IPS DF 6.9 (cell line): Measurements from ENCODE around the gene ABHD10.

Experiments used
- DNase-seq: peaks from one replicate; pipeline ENCODE4 v3.0.0-alpha.2; 2013; ENCODE audit warnings: low read depth, low spot score
- H3K27ac ChIP-seq: one replicate; pipeline ENCODE4 v1.5.1; 2013; ENCODE audit warnings: low read length, control low read depth
- H3K27me3 ChIP-seq: 2 replicates; pipeline ENCODE4 v1.6.1; 2013; ENCODE audit warnings: mild to moderate bottlenecking, low read length; ENCODE audit not compliant: control insufficient read depth, insufficient read depth
- H3K36me3 ChIP-seq: 2 replicates; pipeline ENCODE4 v1.6.1; 2013; ENCODE audit warnings: low read length; ENCODE audit not compliant: control insufficient read depth, insufficient read depth
- H3K4me1 ChIP-seq: 2 replicates; pipeline ENCODE4 v1.6.1; 2013; ENCODE audit warnings: low read length; ENCODE audit not compliant: control insufficient read depth, insufficient read depth
- H3K4me3 ChIP-seq: 2 replicates; pipeline ENCODE4 v1.5.1; 2013; ENCODE audit warnings: mild to moderate bottlenecking, low read length
- H3K9me3 ChIP-seq: 2 replicates; pipeline ENCODE4 v1.6.1; 2013; ENCODE audit warnings: low read length, inconsistent platforms; ENCODE audit not compliant: control insufficient read depth, insufficient read depth
- WGBS: extraction: QIAGEN DNeasy Blood & Tissue Kit; methylation state at CpG from one replicate; pipeline ENCODE4 v1.1.7; 2013; ENCODE audit warnings: mixed read lengths, missing lambda C conversion rate; ENCODE audit not compliant: insufficient read length, insufficient coverage; 5-methylcytosine and 5-hydroxymethylcytosine counted together

The ABHD10 gene

DNA sequence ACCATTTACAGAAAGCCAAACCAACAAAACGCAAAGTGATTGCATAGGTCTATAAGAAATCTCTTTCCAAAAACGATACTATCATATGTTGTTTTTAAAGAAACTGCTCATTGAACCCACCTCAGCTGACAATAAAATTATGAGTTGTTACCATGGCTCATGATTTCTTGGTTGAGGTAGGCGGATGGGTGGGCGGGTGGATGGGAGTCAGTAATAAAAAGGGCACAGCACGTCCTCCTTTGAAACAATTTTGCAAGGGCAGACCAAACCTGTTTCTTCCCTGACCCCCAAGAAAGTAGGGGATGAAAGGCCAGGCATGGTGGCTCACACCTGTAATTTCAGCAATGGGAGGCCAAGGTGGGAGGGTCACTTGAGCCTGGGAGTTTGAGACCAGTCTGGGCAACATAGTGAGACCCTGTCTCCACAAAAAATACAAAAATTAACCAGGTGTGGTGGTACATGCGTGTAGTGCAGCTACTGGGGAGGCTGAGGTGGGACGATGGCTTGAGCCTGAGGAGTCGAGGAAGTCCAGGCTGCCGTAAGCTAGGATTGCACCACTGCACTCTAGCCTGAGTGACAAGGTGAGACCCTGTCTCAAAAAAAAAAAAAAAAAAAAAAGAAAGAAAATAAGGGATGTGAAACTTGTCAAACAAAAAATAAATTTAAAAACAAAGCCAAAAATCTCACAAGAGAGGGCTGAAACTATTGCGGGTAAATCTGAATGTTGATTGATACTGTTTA, 2.1 kb downstream of the ABHD10 start:
- H3K4me3 ChIP-seq = no peak overlapping the region
- no CpG with 5 or more reads among the region's 10 CpGs for WGBS
- no peaks in the 10 kb centered on the region for H3K27me3 ChIP-seq
- no peak overlapping the region for H3K27ac ChIP-seq
- H3K36me3 ChIP-seq = no peaks in the 10 kb centered on the region
- H3K9me3 ChIP-seq = no peaks in the 10 kb centered on the region
- no peak for DNase-seq
- no peaks in the 10 kb centered on the region for H3K4me1 ChIP-seq

DNA sequence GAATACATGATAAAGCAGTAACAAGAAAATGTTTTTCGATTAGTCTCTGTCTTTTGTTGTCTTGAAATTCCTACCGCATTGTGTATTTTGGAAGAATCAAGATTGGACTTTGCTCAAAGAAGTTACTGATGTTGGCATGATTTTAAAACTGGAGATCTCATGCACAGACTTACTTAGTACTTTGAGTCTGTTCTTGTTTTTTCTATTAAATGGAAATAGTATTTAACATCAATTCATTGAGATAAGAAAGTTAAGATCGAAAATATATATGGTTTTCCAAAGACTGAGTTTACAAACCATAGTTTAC, 2.6 kb downstream of the ABHD10 start:
- Histone ChIP-seq H3K27ac (no peak overlapping the region), H3K36me3 (no peaks in the 10 kb centered on the region), H3K9me3 (no peaks in the 10 kb centered on the region), H3K27me3 (no peaks in the 10 kb centered on the region), H3K4me1 (no peaks in the 10 kb centered on the region), H3K4me3 (no peak overlapping the region)
- no CpG with 5 or more reads among the region's 3 CpGs for WGBS
- DNase-seq = no peak

DNA sequence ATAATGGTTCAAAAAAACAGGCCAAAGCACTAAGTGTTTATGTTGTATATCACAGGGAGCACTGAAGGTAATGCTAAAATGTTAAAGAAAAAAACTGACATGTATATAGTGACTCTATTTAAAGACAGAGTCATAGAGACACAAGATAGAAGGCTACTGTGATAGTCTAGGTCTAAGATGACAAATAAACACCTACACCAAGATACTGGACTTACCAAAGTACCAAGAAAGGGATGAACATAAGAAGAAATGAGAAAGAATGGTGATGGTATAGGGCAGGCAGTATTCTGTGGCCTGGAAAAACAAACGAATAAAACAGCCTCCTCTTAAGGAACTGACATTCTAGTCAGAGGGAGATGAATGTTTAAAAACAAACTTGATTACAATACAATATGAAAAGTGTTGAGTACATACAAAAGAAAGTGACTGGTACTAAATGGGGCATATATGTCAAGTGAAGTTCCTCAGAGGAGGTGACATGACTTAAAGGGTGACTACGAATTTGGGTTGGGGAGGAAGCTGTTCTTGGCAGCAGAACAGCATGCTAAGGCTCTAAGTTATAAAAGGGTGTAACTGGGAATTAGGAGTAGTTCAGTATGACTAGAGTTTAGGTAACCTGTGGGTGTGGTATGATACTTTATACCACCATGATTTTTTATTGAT, 5.9 kb downstream of the ABHD10 start:
- WGBS = no CpG with 5 or more reads among the region's 2 CpGs
- H3K36me3 ChIP-seq = no peaks in the 10 kb centered on the region

DNA sequence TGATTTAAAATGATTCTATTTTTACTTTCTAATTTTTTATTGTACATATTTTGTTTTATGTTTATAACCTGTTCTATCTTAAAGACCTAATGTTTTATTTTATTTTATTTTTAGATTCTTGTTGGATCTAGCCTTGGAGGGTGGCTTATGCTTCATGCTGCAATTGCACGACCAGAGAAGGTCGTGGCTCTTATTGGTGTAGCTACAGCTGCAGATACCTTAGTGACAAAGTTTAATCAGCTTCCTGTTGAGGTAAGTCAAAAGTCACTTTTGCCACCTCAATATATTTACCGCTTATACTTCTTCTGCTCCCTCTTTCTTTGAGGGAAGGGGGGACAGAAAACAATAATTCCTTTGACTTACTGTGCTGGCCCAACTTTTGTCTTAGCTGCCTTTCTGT, 8.0 kb downstream of the ABHD10 start:
- no peak for DNase-seq
- Histone ChIP-seq H3K9me3 (no peaks in the 10 kb centered on the region), H3K4me1 (no peaks in the 10 kb centered on the region), H3K4me3 (no peak overlapping the region), H3K27me3 (no peaks in the 10 kb centered on the region), H3K27ac (no peak overlapping the region), H3K36me3 (peaks cover 3% of the 10 kb centered on the region; the same call in 1 of the 2 replicates)
- WGBS = no CpG with 5 or more reads among the region's 3 CpGs

More for the DNA sequence above, 5.9 kb downstream of the ABHD10 start:
- no peak overlapping the region for H3K4me3 ChIP-seq
- no peak for DNase-seq
- no peaks in the 10 kb centered on the region for H3K27me3 ChIP-seq
- H3K4me1 ChIP-seq = no peaks in the 10 kb centered on the region
- no peaks in the 10 kb centered on the region for H3K9me3 ChIP-seq
- H3K27ac ChIP-seq = no peak overlapping the region

DNA sequence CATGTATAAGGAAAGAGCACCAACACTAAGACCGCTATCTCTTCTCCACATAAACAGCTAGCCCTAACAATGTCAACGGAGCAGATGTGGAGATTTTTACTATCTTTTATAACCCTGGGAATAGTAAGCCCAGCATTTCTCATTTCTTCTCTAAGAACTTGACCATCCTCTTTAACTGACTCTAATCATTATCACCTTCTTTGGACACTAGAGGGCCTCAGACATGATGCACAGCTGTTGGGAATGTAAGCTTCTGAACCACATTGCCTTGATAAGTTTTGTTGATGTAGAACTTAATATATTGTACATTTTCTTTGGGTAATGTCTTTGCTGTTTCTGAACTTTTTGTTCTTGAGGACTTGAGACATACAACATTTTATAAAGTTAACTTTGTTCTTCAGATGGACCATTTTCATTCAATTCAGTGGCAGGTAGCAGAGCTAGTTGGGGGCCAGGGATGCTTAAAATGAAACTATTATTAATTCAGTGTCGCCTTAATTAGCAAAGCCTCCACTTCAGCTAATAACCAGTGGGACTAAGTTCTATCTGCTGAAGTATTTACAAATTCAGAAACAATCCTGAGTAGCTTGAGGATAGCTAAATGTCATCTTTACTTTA, 10.3 kb downstream of the ABHD10 start:
- Histone ChIP-seq H3K9me3 (no peaks in the 10 kb centered on the region), H3K27me3 (no peaks in the 10 kb centered on the region), H3K36me3 (peaks cover 3% of the 10 kb centered on the region; the same call in 1 of the 2 replicates), H3K4me1 (no peaks in the 10 kb centered on the region), H3K27ac (no peak overlapping the region), H3K4me3 (no peak overlapping the region)
- WGBS = no CpG with 5 or more reads among the region's 3 CpGs
- DNase-seq = no peak

DNA sequence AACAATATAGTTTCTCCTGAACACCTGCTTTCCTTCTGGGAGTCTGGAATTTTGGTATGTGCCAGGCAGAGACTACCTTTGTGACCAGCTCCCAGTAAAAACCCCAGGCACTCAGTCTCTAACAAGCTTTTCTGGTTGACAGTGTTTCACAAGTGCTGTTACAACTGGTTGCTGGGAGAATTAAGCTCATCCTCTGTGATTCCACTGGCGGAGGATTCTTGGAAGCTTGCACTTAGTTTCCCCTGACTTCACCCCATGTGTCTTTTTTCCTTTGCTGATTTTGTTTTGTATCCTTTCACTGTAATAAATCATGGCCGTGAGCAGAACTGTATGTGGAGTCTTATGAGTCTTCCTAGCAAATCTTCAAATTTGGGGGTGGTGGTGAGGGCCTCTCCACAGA, 14.2 kb downstream of the ABHD10 start:
- WGBS = no CpG with 5 or more reads among the region's 2 CpGs
- Histone ChIP-seq H3K4me1 (no peaks in the 10 kb centered on the region), H3K9me3 (no peaks in the 10 kb centered on the region), H3K36me3 (peaks cover 3% of the 10 kb centered on the region; the same call in 1 of the 2 replicates), H3K27ac (no peak overlapping the region), H3K4me3 (no peak overlapping the region), H3K27me3 (no peaks in the 10 kb centered on the region)
- DNase-seq = no peak

DNA sequence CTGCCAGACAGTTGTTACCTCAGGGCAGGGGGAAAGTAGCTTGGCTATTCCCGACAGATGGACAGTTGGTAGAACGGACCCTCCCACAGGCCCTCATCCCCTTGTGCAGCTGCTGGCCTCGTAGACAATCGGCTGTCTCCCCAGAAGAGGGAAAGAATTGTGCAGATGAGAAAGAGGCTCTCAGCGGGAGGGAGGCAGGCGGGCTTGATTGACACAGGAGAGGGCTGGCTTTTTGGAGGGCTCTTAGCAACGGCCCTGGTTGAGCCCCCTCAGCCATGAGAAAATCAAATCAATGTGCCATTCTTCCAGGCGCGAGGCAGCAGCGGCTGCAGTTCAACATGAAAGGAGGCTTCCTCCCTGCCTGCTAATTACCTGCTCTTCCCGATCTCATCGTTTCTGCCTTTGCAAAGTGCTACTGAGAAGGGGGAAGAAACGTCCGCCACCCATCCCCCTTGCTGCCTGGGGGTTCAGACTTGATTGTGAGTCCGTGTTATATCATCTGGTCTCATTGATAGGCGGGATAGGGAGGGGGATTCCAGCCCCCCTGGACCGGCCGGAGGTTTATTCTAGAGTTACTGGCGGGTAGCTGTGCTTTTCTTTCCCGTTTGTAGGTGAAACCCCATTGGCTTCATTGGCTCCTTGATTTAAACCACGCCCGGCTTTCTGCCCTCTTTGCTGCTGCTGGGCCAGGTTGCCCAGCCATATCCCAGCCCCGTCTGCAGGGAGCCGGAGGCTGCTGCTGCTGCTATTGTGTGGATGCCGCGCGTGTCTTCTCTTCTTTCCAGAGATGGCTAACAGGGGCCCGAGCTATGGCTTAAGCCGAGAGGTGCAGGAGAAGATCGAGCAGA, 20.0 kb downstream of the ABHD10 start, which contains the start of gene TAGLN3:
TAGLN3 (plus strand) TSS at position 287 of the 848 bp plus-strand sequence; CDS start at position 788, 501 bp downstream.
- Histone ChIP-seq H3K4me1 (peaks cover 2% of the 10 kb centered on the region; the same call in 1 of the 2 replicates), H3K4me3 (peak within 1 kb of the TSS; percentile 85; the same call in 1 of the 2 replicates), H3K27ac (no peak within 1 kb of the TSS), H3K27me3 (no peaks in the 10 kb centered on the region; the same call in 1 of the 2 replicates), H3K36me3 (no peaks in the 10 kb centered on the region), H3K9me3 (no peaks in the 10 kb centered on the region)
- no CpG with 5 or more reads among the region's 30 CpGs for WGBS
- DNase-seq = no peak

DNA sequence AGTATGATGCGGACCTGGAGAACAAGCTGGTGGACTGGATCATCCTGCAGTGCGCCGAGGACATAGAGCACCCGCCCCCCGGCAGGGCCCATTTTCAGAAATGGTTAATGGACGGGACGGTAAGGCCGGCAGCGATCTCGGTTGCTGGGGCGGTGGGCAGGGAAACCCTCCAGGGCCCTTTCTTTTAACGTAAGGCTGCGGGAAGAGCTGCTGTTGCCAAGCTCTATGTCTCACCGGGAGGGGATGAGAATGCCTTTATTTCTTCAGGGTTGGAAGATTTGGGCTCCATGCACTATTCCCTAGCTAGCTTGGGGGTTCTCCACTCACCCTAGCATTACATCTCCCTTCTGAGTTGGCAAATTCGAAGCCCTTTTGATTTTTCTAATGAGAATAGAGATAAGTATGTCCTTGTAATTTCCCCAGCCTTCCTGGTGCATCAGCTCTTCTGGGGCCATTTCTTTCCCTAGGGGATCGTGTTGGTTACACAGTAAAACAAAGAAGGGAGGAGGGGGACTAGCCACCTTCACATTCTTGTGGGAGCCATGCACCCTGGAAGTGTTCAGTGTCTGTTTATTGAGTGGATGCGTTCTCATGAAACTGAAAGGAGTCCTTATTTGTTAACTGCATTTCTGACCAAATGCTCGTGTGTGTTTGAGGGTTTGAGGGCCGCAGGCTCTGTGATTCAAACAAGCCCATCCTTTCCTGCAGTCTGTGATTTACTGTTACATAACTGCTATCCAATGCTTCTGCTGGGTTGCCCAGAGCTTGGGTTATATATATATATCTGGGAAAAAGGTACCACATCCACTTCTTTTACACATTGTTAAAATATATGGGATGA, 20.9 kb downstream of the ABHD10 start:
- no CpG with 5 or more reads among the region's 19 CpGs for WGBS
- Histone ChIP-seq H3K27ac (no peak overlapping the region), H3K4me3 (peak overlapping the region; percentile 85; the same call in 1 of the 2 replicates), H3K27me3 (no peaks in the 10 kb centered on the region; the same call in 1 of the 2 replicates), H3K4me1 (peaks cover 2% of the 10 kb centered on the region; the same call in 1 of the 2 replicates), H3K36me3 (no peaks in the 10 kb centered on the region), H3K9me3 (no peaks in the 10 kb centered on the region)
- no peak for DNase-seq

DNA sequence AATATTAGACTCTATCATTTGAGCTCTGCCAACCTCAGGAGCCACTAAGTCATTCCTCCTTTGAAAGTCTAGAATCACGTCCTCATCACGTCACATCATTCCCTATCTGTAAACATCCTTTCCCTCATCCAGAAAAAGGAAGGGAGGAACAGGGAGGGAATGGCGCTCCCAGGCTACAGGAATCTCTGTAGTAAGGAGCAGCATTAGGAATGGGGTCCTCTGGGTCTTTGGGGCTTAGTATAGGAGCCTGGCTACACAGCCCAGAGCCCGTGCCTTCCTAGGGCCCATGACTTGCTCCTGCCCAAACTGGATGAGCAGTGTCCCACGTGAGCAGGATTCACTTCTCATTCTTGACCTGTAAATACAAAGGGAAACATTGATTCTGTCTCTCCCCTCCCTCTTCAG, 21.5 kb downstream of the ABHD10 start:
- no peak overlapping the region for H3K4me3 ChIP-seq
- H3K27ac ChIP-seq = no peak overlapping the region
- H3K9me3 ChIP-seq = no peaks in the 10 kb centered on the region
- H3K27me3 ChIP-seq = no peaks in the 10 kb centered on the region; the same call in 1 of the 2 replicates
- no peaks in the 10 kb centered on the region for H3K36me3 ChIP-seq
- peaks cover 2% of the 10 kb centered on the region; the same call in 1 of the 2 replicates for H3K4me1 ChIP-seq
- WGBS = no CpG with 5 or more reads among the region's 5 CpGs
- DNase-seq = no peak
